Adipose tissue (tissue), 3 donors: ENCODE results near the gene SUSD1. TPM values are rescaled to one million over a fixed set of nuclear protein-coding genes. Genes with fewer than 3 reads are reported as not detected.

Source experiments
- polyA plus RNA-seq, 3 donors: library from polyadenylated mRNA; stranded (reverse); fragments of 200-250 nt; gene quantifications; one replicate each; pipeline ENCODE4 v1.2.3, GENCODE V29; 2013
- donor health status: healthy with polysubstance abuse.
- donor health status: Bipolar disorder and iron deficiency.
- donor health status: healthy.

SUSD1 gene
- polyA plus RNA-seq, 3 donors: 2.9 to 6.5 (median 5.7) TPM

Other genes starting within 250 kb of the SUSD1 start
- gene PTBP3, start 158.3 kb upstream of the SUSD1 start, polyA plus RNA-seq: 10 to 100 TPM in 2 of 3 donors, 1 to 10 TPM in 1; 7.2 to 15.1 (median 11.3) TPM
- 10 to 100 TPM; 16.7 to 63.0 (median 40.2) TPM for gene HSDL2, start 204.8 kb upstream of the SUSD1 start, polyA plus RNA-seq